Measurements from ENCODE around the gene DNAH8.

DNA sequence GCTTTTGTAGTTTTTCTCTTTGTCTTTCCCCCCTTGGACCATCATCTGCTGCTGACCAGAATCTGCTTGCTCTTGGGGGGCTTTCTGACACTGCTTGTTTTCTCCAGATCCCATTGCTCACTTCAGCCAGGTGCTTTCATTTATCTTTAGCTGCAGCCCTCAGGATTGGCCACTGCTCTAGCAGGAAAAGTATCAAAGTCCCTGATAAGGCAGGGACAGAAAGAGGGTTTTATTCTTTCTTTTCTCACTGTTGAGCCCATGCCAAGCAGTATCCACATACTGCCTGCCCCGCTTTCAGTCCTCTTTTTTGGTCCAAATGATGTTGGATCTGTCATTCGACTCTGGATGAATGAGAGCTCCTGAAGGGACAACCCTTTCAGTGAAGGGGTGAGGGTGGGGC is 141.4 kb downstream of the DNAH8 start:
- TF ChIP-seq POLR2AphosphoS5 (IDR thresholded peaks at IDR 0.05) (no peak), POLR2A (IDR thresholded peaks at IDR 0.05) (no peak)
- TF ChIP-seq, protein P1, sequence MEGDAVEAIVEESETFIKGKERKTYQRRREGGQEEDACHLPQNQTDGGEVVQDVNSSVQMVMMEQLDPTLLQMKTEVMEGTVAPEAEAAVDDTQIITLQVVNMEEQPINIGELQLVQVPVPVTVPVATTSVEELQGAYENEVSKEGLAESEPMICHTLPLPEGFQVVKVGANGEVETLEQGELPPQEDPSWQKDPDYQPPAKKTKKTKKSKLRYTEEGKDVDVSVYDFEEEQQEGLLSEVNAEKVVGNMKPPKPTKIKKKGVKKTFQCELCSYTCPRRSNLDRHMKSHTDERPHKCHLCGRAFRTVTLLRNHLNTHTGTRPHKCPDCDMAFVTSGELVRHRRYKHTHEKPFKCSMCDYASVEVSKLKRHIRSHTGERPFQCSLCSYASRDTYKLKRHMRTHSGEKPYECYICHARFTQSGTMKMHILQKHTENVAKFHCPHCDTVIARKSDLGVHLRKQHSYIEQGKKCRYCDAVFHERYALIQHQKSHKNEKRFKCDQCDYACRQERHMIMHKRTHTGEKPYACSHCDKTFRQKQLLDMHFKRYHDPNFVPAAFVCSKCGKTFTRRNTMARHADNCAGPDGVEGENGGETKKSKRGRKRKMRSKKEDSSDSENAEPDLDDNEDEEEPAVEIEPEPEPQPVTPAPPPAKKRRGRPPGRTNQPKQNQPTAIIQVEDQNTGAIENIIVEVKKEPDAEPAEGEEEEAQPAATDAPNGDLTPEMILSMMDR (IDR thresholded peaks at IDR 0.05 in 8 of 11, conservative IDR thresholded peaks at IDR 0.05 in 3 of 11), result no peak

Measured in spleen (tissue), 7 donors.